Heart left ventricle (tissue), 16 donors: ENCODE data around the gene EIF1B. TPM values are rescaled to one million over a fixed set of nuclear protein-coding genes. Genes with fewer than 3 reads are reported as not detected.
A peak's percentile ranks its signal among the peaks of the same experiment; 100 is the strongest.

Experiments used
- ATAC-seq, 4 donors: fragments of 200-7000 bp; cut with Tn5 transposase; one replicate each; pipeline ENCODE4 v1.9.1; 2020 to 2022; ENCODE audit warnings: moderate library complexity in 4 of 4, mild to moderate bottlenecking in 3 of 4, moderate number of reproducible peaks in 1 of 4
- DNase-seq, 5 donors: peaks; one replicate each; pipeline ENCODE4 v3.0.0-alpha.2; 2020
- H3K27ac ChIP-seq, 12 donors: fragments of 200-600 bp; sonication (generic) in 4 of 12; one replicate each; pipeline versions ENCODE4 v1.5.0 to v1.8.0; 2016 to 2022; ENCODE audit warnings: mild to moderate bottlenecking in 2 of 12
- H3K27me3 ChIP-seq, 9 donors: fragments of 200-600 bp; sonication (generic) in 2 of 9; one replicate each; pipeline versions ENCODE4 v1.5.1 to v1.8.0; 2016 to 2022; ENCODE audit warnings: mild to moderate bottlenecking in 3 of 9
- H3K36me3 ChIP-seq, 9 donors: fragments of 200-600 bp; sonication (generic) in 2 of 9; one replicate each; pipeline versions ENCODE4 v1.5.0 to v1.8.0; 2018 to 2022; ENCODE audit warnings: mild to moderate bottlenecking in 2 of 9
- H3K4me1 ChIP-seq, 12 donors: fragments of 200-600 bp; sonication (generic) in 4 of 12; one replicate each; pipeline versions ENCODE4 v1.5.0 to v1.8.0; 2016 to 2022; ENCODE audit warnings: mild to moderate bottlenecking in 3 of 12
- H3K4me3 ChIP-seq, 12 donors: fragments of 200-600 bp; sonication (generic) in 4 of 12; one replicate each; pipeline versions ENCODE4 v1.5.0 to v1.8.0; 2017 to 2022; ENCODE audit warnings: mild to moderate bottlenecking in 9 of 12, moderate library complexity in 4 of 12
- H3K9me3 ChIP-seq, 12 donors: fragments of 200-600 bp; sonication (generic) in 4 of 12; one replicate each; pipeline versions ENCODE4 v1.5.0 to v1.8.0; 2016 to 2022; ENCODE audit warnings: mild to moderate bottlenecking in 1 of 12
- POLR2A ChIP-seq, 2 donors: fragments of 450-650 bp; IDR thresholded peaks; one replicate each; pipeline ENCODE4 v1.6.1; 2017; ENCODE audit warnings: antibody characterized with exemption in 2 of 2, mild to moderate bottlenecking in 2 of 2, moderate library complexity in 2 of 2
- WGBS, 4 donors: extraction: QIAGEN DNeasy Blood & Tissue Kit in 2 of 4; methylation state at CpG; one replicate each; pipeline versions ENCODE4 v1.1.5 to v1.1.7; 2013 to 2018; 5-methylcytosine and 5-hydroxymethylcytosine counted together
- intact Hi-C, 10 donors: fragments of 100-400 bp; cut with DNase I; formaldehyde crosslinking; loops; one replicate each; pipeline versions ENCODE4 v1.11.1 to v1.14.2; 2022
- polyA plus RNA-seq, 2 donors: library from polyadenylated mRNA; stranded (reverse); fragments of 200-250 nt; gene quantifications; one replicate each; pipeline ENCODE4 v1.2.3, GENCODE V29; 2013
- total RNA-seq, 9 donors: library from RNA; depleted of rRNA in 2 of 9; stranded (reverse); fragments of >200 nt in 2 of 9; fragmentation: NEBNext Ultra II Directional in 3 of 9; extraction: Animal tissue kit (Norgen Biotek cat#: 25700) in 3 of 9; gene quantifications; one replicate each; pipeline versions ENCODE4 v1.1.0 to v1.2.4, GENCODE V29; 2016 to 2023
- TF ChIP-seq, protein P1 (sequence below), 12 donors: fragments of 200-600 bp; sonication (generic) in 4 of 12; IDR thresholded peaks; one replicate each; pipeline versions ENCODE4 v1.5.0 to v1.8.0; 2018 to 2022; ENCODE audit warnings: antibody characterized with exemption in 12 of 12, mild to moderate bottlenecking in 5 of 12
- donor health status: ischemic (EF 13 %, LVEDD 7.1; RV severe dilation, severe dysfunction).
- donor health status: healthy with polysubstance abuse.
- donor health status: DM: no; HTN: yes; CAD: no.
- donor health status: DM: no; HTN: no; CAD: no.
- donor health status: ischemic (EF 25% LVEDD 6.9; RV normal size, moderate dysfunction).
- donor health status: ischemic (EF 25% LVEDD 5.7; RV mildly dilated, moderate dysfunction).
- donor health status: healthy.
- donor health status: DM: yes; HTN: yes; CAD: no.
- donor health status: ischemic (EF 35%, LVEDD 5.7; RV mildly dilated, moderate dysfunction).
- donor health status: nonischemic (EF 11% LVEDD 7.7; RV severe dilation, severe dysfunction).
- donor health status: DM: yes; HTN: yes; CAD: no.
- donor health status: PGD.
- donor health status: ischemic (EF 29% LVEDD 5.4; RV normal size, mild dysfunction).
- donor health status: nonischemic (EF 23%, LVEDD 6.1; RV moderate dilation, normal function).

The EIF1B gene
- total and polyA plus RNA-seq, 11 donors = 64.0 to 590 (median 289) TPM

DNA sequence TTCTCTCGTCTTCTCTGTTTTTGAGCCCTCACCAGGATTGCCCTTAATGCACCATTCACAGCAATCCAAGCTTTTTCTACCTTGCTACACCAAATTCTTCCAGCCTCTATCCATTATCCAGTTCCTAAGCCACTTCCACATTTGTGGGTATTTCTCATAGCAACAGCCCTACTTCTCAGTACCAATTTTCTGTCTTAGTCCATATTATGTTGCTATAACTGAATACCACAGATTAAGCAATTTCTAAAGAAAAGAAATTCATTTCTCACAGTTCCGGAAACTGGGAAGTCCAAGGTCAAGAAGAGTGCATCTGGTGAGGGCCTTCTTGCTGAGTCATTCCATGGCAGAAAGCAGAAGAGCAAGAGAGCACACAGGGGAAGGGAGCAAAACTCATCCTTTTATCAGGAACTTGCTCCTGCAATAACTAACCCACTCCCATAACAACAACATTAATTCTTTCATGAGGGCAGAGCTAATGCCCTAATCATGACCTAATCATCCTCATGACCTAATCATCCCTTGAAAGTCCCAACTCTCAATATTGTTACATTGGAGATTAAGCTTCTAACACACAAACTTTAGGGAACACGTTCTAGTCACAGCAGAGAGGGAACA lies 9.7 kb upstream of the EIF1B start:
- ATAC-seq = peak; percentile 39 to 88 (median 78)
- Histone ChIP-seq H3K4me1 (peaks cover 0 to 37% (median 13%) of the 10 kb centered on the region in 12 donors), H3K36me3 (peaks cover 0 to 33% (median 5%) of the 10 kb centered on the region in 9 donors), H3K27ac (peak overlapping the region in 9 of 12 donors; percentile 16 to 59 (median 39)), H3K9me3 (peaks cover 0 to 7% (median 0%) of the 10 kb centered on the region in 12 donors), H3K27me3 (no peaks in the 10 kb centered on the region), H3K4me3 (no peak overlapping the region)
- WGBS, 4 donors = 71 to 84% (median 80%) methylated on average over 3 of the region's 3 CpGs
- DNase-seq = peak in 1 of 5 donors; percentile 31
- intact Hi-C loops = no loop called here
- no peak for TF ChIP-seq POLR2A (IDR thresholded peaks at IDR 0.05)
- TF ChIP-seq, protein P1, sequence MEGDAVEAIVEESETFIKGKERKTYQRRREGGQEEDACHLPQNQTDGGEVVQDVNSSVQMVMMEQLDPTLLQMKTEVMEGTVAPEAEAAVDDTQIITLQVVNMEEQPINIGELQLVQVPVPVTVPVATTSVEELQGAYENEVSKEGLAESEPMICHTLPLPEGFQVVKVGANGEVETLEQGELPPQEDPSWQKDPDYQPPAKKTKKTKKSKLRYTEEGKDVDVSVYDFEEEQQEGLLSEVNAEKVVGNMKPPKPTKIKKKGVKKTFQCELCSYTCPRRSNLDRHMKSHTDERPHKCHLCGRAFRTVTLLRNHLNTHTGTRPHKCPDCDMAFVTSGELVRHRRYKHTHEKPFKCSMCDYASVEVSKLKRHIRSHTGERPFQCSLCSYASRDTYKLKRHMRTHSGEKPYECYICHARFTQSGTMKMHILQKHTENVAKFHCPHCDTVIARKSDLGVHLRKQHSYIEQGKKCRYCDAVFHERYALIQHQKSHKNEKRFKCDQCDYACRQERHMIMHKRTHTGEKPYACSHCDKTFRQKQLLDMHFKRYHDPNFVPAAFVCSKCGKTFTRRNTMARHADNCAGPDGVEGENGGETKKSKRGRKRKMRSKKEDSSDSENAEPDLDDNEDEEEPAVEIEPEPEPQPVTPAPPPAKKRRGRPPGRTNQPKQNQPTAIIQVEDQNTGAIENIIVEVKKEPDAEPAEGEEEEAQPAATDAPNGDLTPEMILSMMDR (IDR thresholded peaks at IDR 0.05) = no peak

- Histone ChIP-seq H3K4me1 (peaks cover 0 to 37% (median 13%) of the 10 kb centered on the region in 12 donors), H3K27me3 (no peaks in the 10 kb centered on the region), H3K27ac (peak overlapping the region in 10 of 12 donors; percentile 4 to 79 (median 65)), H3K4me3 (no peak overlapping the region), H3K36me3 (peaks cover 0 to 26% (median 5%) of the 10 kb centered on the region in 9 donors), H3K9me3 (peaks cover 0 to 7% (median 0%) of the 10 kb centered on the region in 12 donors)
- intact Hi-C loops = no loop called here
- TF ChIP-seq, protein P1 (IDR thresholded peaks at IDR 0.05) = no peak
- TF ChIP-seq POLR2A (IDR thresholded peaks at IDR 0.05) = no peak
- 19 to 29% (median 27%) methylated on average over 1 of the region's 1 CpG for WGBS, 4 donors
- DNase-seq (no peak), ATAC-seq (peak in 3 of 4 donors; percentile 45 to 56 (median 54))
Measured at GRCh38 chr3:40302784-40303183, 6.7 kb upstream of the EIF1B start.

DNA sequence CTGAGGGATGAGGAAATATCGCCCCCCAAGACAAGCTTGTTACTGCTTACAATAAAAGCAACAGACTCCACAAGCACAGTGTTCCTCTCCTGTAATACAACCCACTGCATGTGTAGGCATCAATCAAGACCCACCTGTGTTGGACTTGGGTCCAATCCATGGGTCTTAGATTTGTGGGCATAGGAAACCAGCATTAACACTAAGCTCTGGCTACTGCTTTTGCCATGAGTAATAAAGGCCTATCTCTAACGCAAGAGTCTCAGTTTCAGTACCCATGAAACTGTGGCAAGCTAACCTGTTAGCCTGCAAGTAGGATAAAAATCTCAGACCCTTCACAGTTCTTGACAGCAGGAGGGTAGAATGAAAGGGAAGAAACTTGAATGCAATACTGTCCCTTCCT lies 5.2 kb upstream of the EIF1B start:
- TF ChIP-seq, protein P1 (IDR thresholded peaks at IDR 0.05) = no peak
- no peak for TF ChIP-seq POLR2A (IDR thresholded peaks at IDR 0.05)
- intact Hi-C loops = no loop called here
- DNase-seq (no peak), ATAC-seq (no peak)
- H3K27me3 ChIP-seq = no peaks in the 10 kb centered on the region
- H3K9me3 ChIP-seq = peaks cover 0 to 7% (median 0%) of the 10 kb centered on the region in 12 donors
- H3K27ac ChIP-seq = no peak overlapping the region
- 84 to 95% (median 91%) methylated on average over 2 of the region's 2 CpGs for WGBS, 4 donors
- H3K36me3 ChIP-seq = peaks cover 0 to 18% (median 5%) of the 10 kb centered on the region in 9 donors
- no peak overlapping the region for H3K4me3 ChIP-seq
- H3K4me1 ChIP-seq = peaks cover 0 to 42% (median 21%) of the 10 kb centered on the region in 12 donors

- Histone ChIP-seq H3K27me3 (no peaks in the 10 kb centered on the region), H3K9me3 (peaks cover 0 to 7% (median 0%) of the 10 kb centered on the region in 12 donors), H3K4me3 (no peak overlapping the region), H3K4me1 (peaks cover 0 to 40% (median 18%) of the 10 kb centered on the region in 12 donors), H3K36me3 (peaks cover 0 to 6% (median 6%) of the 10 kb centered on the region in 9 donors), H3K27ac (no peak overlapping the region)
- 79 to 96% (median 89%) methylated on average over 3 of the region's 3 CpGs for WGBS, 4 donors
- ATAC-seq (no peak), DNase-seq (no peak)
- TF ChIP-seq POLR2A (IDR thresholded peaks at IDR 0.05) = no peak
- TF ChIP-seq, protein P1 (IDR thresholded peaks at IDR 0.05) = no peak
- intact Hi-C loops = loop anchor here in 2 of 10 donors (5.0 kb wide), 1 partner anchor 69 kb away; no protein-coding TSS in a partner anchor
Measured at GRCh38 chr3:40306336-40306735, 3.2 kb upstream of the EIF1B start.
